ENCODE data around the gene PLD4.

GRCh38 chr14:104940526-104941150 lies 16.0 kb downstream of the PLD4 start:
- TF ChIP-seq EZH2 (IDR thresholded peaks at IDR 0.05; ENCODE audit: borderline replicate concordance, low read depth, low read length, severe bottlenecking) (no peak), CTCF (IDR thresholded peaks at IDR 0.05; ENCODE audit: borderline replicate concordance, extremely low read depth, low read length, poor library complexity, severe bottlenecking) (no peak)
